Endometrial microvascular endothelial cells (primary cell): ENCODE results near the gene C15orf61. TPM values are rescaled to one million over a fixed set of nuclear protein-coding genes. Genes with fewer than 3 reads are reported as not detected.

Experiments used
- in situ Hi-C: cut with HindIII; loops from 2 replicates; pipeline ENCODE4 v1.10.0; 2017; ENCODE audit warnings: low sequenced_read_pairs, low pct_unique_long_range_greater_than_20kb; ENCODE audit errors: inconsistent ontology term
- total RNA-seq: library from RNA; depleted of rRNA; stranded (reverse); fragments of >200 nt; gene quantifications from one replicate; pipeline ENCODE4 v1.2.3, GENCODE V29; 2015; ENCODE audit errors: inconsistent ontology term

The C15orf61 gene
- total RNA-seq, 1 donor from 2014 or later, result 0.65 TPM

- in situ Hi-C loops, result no loop called here
Measured at GRCh38 chr15:67512140-67512539, 8.8 kb upstream of the C15orf61 start.

GRCh38 chr15:67512933-67513714 lies 7.8 kb upstream of the C15orf61 start:
- in situ Hi-C loops, result no loop called here

GRCh38 chr15:67515090-67515489 lies 5.8 kb upstream of the C15orf61 start:
- in situ Hi-C loops, result no loop called here

GRCh38 chr15:67515557-67515956 lies 5.4 kb upstream of the C15orf61 start:
- in situ Hi-C loops, result no loop called here

- in situ Hi-C loops, result no loop called here
Measured at GRCh38 chr15:67520321-67521028, 456 bp upstream of the C15orf61 start.

GRCh38 chr15:67521783-67522568 lies 1.0 kb downstream of the C15orf61 start:
- in situ Hi-C loops, result no loop called here

- in situ Hi-C loops, result no loop called here
Measured at GRCh38 chr15:67523330-67523729, 2.4 kb downstream of the C15orf61 start.

GRCh38 chr15:67524235-67524634 lies 3.3 kb downstream of the C15orf61 start:
- in situ Hi-C loops, result no loop called here

GRCh38 chr15:67528513-67528912 lies 7.6 kb downstream of the C15orf61 start:
- in situ Hi-C loops, result no loop called here

GRCh38 chr15:67531379-67531914 lies 10.5 kb downstream of the C15orf61 start:
- in situ Hi-C loops, result no loop called here

GRCh38 chr15:67533873-67534272 lies 12.9 kb downstream of the C15orf61 start:
- in situ Hi-C loops, result no loop called here

GRCh38 chr15:67534360-67534759 lies 13.4 kb downstream of the C15orf61 start:
- in situ Hi-C loops, result no loop called here

GRCh38 chr15:67537771-67538170 lies 16.8 kb downstream of the C15orf61 start:
- in situ Hi-C loops, result no loop called here

- in situ Hi-C loops, result no loop called here
Measured at GRCh38 chr15:67542420-67543347, 21.8 kb downstream of the C15orf61 start, which contains the start of gene MAP2K5. TSS of gene MAP2K5 (plus strand) at chr15:67542703. CDS start at chr15:67543336, 633 bp downstream.

- in situ Hi-C loops, result no loop called here
Measured at GRCh38 chr15:67543348-67543718, 22.4 kb downstream of the C15orf61 start.

GRCh38 chr15:67544475-67544874 lies 23.5 kb downstream of the C15orf61 start:
- in situ Hi-C loops, result no loop called here

- in situ Hi-C loops, result no loop called here
Measured at GRCh38 chr15:67545864-67546263, 24.9 kb downstream of the C15orf61 start.

GRCh38 chr15:67547064-67547463 lies 26.1 kb downstream of the C15orf61 start:
- in situ Hi-C loops, result no loop called here
